Right lobe of liver (tissue), 4 donors: Measurements from ENCODE around the gene CEP126.

Experiments
- POLR2A ChIP-seq: fragments of 450-650 bp; IDR thresholded peaks from one replicate; pipeline ENCODE4 v1.6.1; 2017; ENCODE audit warnings: antibody characterized with exemption, mild to moderate bottlenecking
- TF ChIP-seq, protein P1 (sequence below), 4 donors: fragments of 200-600 bp in 3 of 4; fragments of 450-650 bp in 1 of 4; IDR thresholded peaks; one replicate each; pipeline versions ENCODE4 v1.5.1 to v1.8.0; 2016 to 2022; ENCODE audit warnings: antibody characterized with exemption in 4 of 4, mild to moderate bottlenecking in 2 of 4
- donor health status: DM: no; HTN: no; CAD: no.
- donor health status: DM: no; HTN: no; CAD: no.
- donor health status: DM: no; HTN: yes; CAD: no.

- TF ChIP-seq, protein P1, sequence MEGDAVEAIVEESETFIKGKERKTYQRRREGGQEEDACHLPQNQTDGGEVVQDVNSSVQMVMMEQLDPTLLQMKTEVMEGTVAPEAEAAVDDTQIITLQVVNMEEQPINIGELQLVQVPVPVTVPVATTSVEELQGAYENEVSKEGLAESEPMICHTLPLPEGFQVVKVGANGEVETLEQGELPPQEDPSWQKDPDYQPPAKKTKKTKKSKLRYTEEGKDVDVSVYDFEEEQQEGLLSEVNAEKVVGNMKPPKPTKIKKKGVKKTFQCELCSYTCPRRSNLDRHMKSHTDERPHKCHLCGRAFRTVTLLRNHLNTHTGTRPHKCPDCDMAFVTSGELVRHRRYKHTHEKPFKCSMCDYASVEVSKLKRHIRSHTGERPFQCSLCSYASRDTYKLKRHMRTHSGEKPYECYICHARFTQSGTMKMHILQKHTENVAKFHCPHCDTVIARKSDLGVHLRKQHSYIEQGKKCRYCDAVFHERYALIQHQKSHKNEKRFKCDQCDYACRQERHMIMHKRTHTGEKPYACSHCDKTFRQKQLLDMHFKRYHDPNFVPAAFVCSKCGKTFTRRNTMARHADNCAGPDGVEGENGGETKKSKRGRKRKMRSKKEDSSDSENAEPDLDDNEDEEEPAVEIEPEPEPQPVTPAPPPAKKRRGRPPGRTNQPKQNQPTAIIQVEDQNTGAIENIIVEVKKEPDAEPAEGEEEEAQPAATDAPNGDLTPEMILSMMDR (IDR thresholded peaks at IDR 0.05): no peak
- no peak for TF ChIP-seq POLR2A
These were observed 132.6 kb downstream of the CEP126 start, which contains the start of gene CFAP300 for GRCh38 chr11:102047305-102047924.
